Measurements from ENCODE around the gene GTF3C2.
A peak's percentile ranks its signal among the peaks of the same experiment; 100 is the strongest.
"Not testable (repeated sequence)": the region's sequence is repeated elsewhere in the genome, so short reads cannot be mapped to it uniquely, and the experiment has no call there.

Gene GTF3C2

GRCh38 chr2:27370816-27371620 is 14.5 kb upstream of the GTF3C2 start:
- DNase-seq: peak; percentile 30

GRCh38 chr2:27370026-27370815 is 13.7 kb upstream of the GTF3C2 start, which contains the start of the genes EIF2B4 and SNX17:
EIF2B4 (minus strand) TSS chr2:27370338; CDS start chr2:27370314, 24 bp downstream.
SNX17 (plus strand) TSS chr2:27370616; CDS start chr2:27370744, 128 bp downstream.
- DNase-seq: peak; percentile 96

GRCh38 chr2:27369471-27370025 is 13.0 kb upstream of the GTF3C2 start:
- DNase-seq: peak; percentile 66

GRCh38 chr2:27363933-27364332 is 7.4 kb upstream of the GTF3C2 start:
- DNase-seq: no peak

GRCh38 chr2:27362678-27363420 is 6.3 kb upstream of the GTF3C2 start:
- no peak for DNase-seq

GRCh38 chr2:27356056-27356381 is 545 bp downstream of the GTF3C2 start:
- DNase-seq: peak; percentile 52

GRCh38 chr2:27354597-27354927 is 2.0 kb downstream of the GTF3C2 start:
- no peak for DNase-seq

- no peak for DNase-seq
Measured at GRCh38 chr2:27353762-27354596, 2.6 kb downstream of the GTF3C2 start.

- DNase-seq: not testable (repeated sequence)
Measured at GRCh38 chr2:27353386-27353761, 3.2 kb downstream of the GTF3C2 start.

GRCh38 chr2:27351802-27352598 is 4.6 kb downstream of the GTF3C2 start:
- DNase-seq: no peak

- no peak for DNase-seq
Measured at GRCh38 chr2:27350106-27350693, 6.4 kb downstream of the GTF3C2 start.

GRCh38 chr2:27347641-27348040 is 8.9 kb downstream of the GTF3C2 start:
- no peak for DNase-seq

- DNase-seq: no peak
Measured at GRCh38 chr2:27336173-27336572, 20.4 kb downstream of the GTF3C2 start.

- no peak for DNase-seq
Measured at GRCh38 chr2:27335311-27335710, 21.3 kb downstream of the GTF3C2 start.

- DNase-seq: no peak
Measured at GRCh38 chr2:27324720-27325119, 31.8 kb downstream of the GTF3C2 start.

GRCh38 chr2:27323596-27324285 is 32.8 kb downstream of the GTF3C2 start:
- DNase-seq: peak; percentile 24

- peak; percentile 89 for DNase-seq
Measured at GRCh38 chr2:27322766-27323595, 33.6 kb downstream of the GTF3C2 start, which contains the start of gene MPV17. MPV17 (minus strand) TSS chr2:27323097; CDS start chr2:27322517, 580 bp downstream.

GRCh38 chr2:27322301-27322765 is 34.2 kb downstream of the GTF3C2 start:
- peak; percentile 5 for DNase-seq

- DNase-seq: peak; percentile 59
Measured at GRCh38 chr2:27320958-27321543, 35.5 kb downstream of the GTF3C2 start.
